MM.1S (cell line): ENCODE results near the gene ZNF638.

ENCODE experiments used
- CTCF ChIP-seq: fragments of 300-600 bp; sonication (generic); IDR thresholded peaks from 2 replicates; pipeline ENCODE4 v1.5.1; 2016; ENCODE audit warnings: antibody characterized with exemption, low read length, mixed read lengths
- EZH2 ChIP-seq: fragments of 300-600 bp; sonication (generic); optimal IDR thresholded peaks from 2 replicates; pipeline ENCODE3; 2017; ENCODE audit warnings: low read depth, mild to moderate bottlenecking, antibody characterized with exemption, low read length, mixed read lengths
- EZH2phosphoT487 ChIP-seq: fragments of 300-600 bp; sonication (generic); IDR thresholded peaks from 2 replicates; pipeline ENCODE4 v1.6.1; 2018; ENCODE audit warnings: antibody characterized with exemption, low read length

GRCh38 chr2:71292159-71292558 lies 39.4 kb upstream of the ZNF638 start:
- TF ChIP-seq CTCF: no peak
- TF ChIP-seq EZH2: no peak
- no peak for TF ChIP-seq EZH2phosphoT487
